ENCODE measurements around the gene NUP35.

DNA sequence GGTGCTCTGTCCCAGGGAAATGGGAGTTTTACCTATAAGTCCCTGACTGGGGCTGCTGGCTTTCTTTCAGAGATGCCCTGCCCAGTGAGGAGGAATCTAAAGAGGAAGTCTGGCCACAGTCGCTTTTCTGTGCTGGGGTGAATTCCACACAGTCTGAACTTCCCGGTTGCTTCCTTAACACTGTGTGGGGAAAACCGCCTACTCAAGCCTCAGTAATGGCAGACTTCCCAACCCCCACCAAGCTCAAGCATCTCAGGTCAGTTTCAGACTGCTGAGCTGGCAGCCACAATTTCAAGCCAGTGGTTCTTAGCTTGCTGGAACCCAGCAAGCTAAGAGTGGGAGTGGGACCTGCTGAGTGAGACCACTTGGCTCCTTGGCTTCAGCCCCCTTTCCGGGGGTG lies 54.9 kb downstream of the NUP35 start:
- no peak for TF ChIP-seq CTCF (IDR thresholded peaks at IDR 0.05 in 4 of 5, conservative IDR thresholded peaks at IDR 0.05 in 1 of 5)
- TF ChIP-seq POLR2A (IDR thresholded peaks at IDR 0.05): no peak

All from gastrocnemius medialis (tissue), 4 donors.